GM12878 (cell line): ENCODE results near the gene SAXO1. TPM values are rescaled to one million over a fixed set of nuclear protein-coding genes. Genes with fewer than 3 reads are reported as not detected.
A peak's percentile ranks its signal among the peaks of the same experiment; 100 is the strongest.

ENCODE experiments used
- ATAC-seq: fragments of 200-7000 bp; cut with Tn5 transposase; 3 replicates; pipeline ENCODE4 v1.9.1; 2020; ENCODE audit warnings: mild to moderate bottlenecking, moderate library complexity
- BruUV-seq: library from RNA; stranded (reverse); fragments of 400-500 nt; replicated peaks from 2 replicates; lab custom pipeline; 2021; lab: Mats Ljungman, UMichigan
- CTCF ChIA-PET: fragments of 300-600 bp; sonication (Branson Sonifier 250); formaldehyde crosslinking; extraction: SDS; loops from one replicate; lab custom pipeline; 2021; ENCODE audit warnings: inconsistent platforms; lab: Yijun Ruan, JAX
- POLR2A ChIA-PET: fragments of 350-600 bp; formaldehyde crosslinking; extraction: SDS; loops from one replicate; lab custom pipeline; 2021; ENCODE audit warnings: inconsistent platforms; lab: Charles Lee
- RAD21 ChIA-PET: fragments of 300-600 bp; sonication (Branson Sonifier 250); formaldehyde crosslinking; loops from one replicate; lab custom pipeline; 2023; ENCODE audit warnings: antibody characterized with exemption; ENCODE audit not compliant: unreplicated experiment; lab: Charles Lee
- SMC1A ChIA-PET: fragments of 300-600 bp; sonication (Branson Sonifier 250); formaldehyde crosslinking; loops from one replicate; lab custom pipeline; 2023; ENCODE audit not compliant: unreplicated experiment, uncharacterized antibody; lab: Charles Lee
- DNase-seq: peaks from one replicate; pipeline ENCODE4 v3.0.0-alpha.2; 2011; ENCODE audit warnings: low read depth, low spot score
- FAIRE-seq: peaks from 3 replicates; lab custom pipeline; 2011; peaks lifted over from hg19 to GRCh38; lab: Jason Lieb, UNC
- H2AFZ ChIP-seq: 2 replicates; pipeline ENCODE4 v1.6.0; 2011; ENCODE audit warnings: low read depth, low read length, control low read depth; ENCODE audit not compliant: control insufficient read depth
- H3K27ac ChIP-seq: 2 replicates; pipeline ENCODE4 v1.5.1; 2011; ENCODE audit warnings: control low read depth; ENCODE audit not compliant: control insufficient read depth, insufficient read depth
- H3K27me3 ChIP-seq, 2 experiments: replicated peaks in 1 of 2; 2 replicates each; pipeline versions ENCODE4 v1.6.0 to v1.6.1; 2011; ENCODE audit warnings: low read length in 1 of 2; ENCODE audit not compliant: control insufficient read depth in 2 of 2, insufficient read depth in 2 of 2
- H3K36me3 ChIP-seq, 2 experiments: 2 replicates each; pipeline ENCODE4 v1.5.1; 2011; ENCODE audit warnings: low read length in 1 of 2; ENCODE audit not compliant: control insufficient read depth in 2 of 2, insufficient read depth in 2 of 2
- H3K4me1 ChIP-seq: 2 replicates; pipeline ENCODE4 v1.6.1; 2011; ENCODE audit warnings: mild to moderate bottlenecking, low read length, moderate library complexity, mixed read lengths; ENCODE audit not compliant: control insufficient read depth, insufficient read depth
- H3K4me2 ChIP-seq: 2 replicates; pipeline ENCODE4 v1.6.0; 2011; ENCODE audit warnings: control low read depth; ENCODE audit not compliant: control insufficient read depth, insufficient read depth
- H3K4me3 ChIP-seq: fragments of 200-600 bp; sonication (generic); 2 replicates; pipeline ENCODE4 v1.5.1; 2016
- H3K79me2 ChIP-seq: 2 replicates; pipeline ENCODE4 v1.6.0; 2011; ENCODE audit warnings: low read length; ENCODE audit not compliant: control insufficient read depth, insufficient read depth
- H3K9ac ChIP-seq: 2 replicates; pipeline ENCODE4 v1.8.0; 2011; ENCODE audit warnings: low read length, control low read depth, mixed read lengths; ENCODE audit not compliant: control insufficient read depth, insufficient read depth
- H3K9me3 ChIP-seq: replicated peaks from 3 replicates; pipeline ENCODE4 v1.5.1; 2011; ENCODE audit warnings: mild to moderate bottlenecking, low read length; ENCODE audit not compliant: control insufficient read depth, insufficient read depth
- H4K20me1 ChIP-seq: 2 replicates; pipeline ENCODE4 v1.6.0; 2011; ENCODE audit not compliant: control insufficient read depth, insufficient read depth
- BHLHE40 ChIP-seq, 2 experiments: fragments of 450-650 bp in 1 of 2; IDR thresholded peaks; 2 replicates each; pipeline ENCODE4 v1.6.1; 2011 to 2017; ENCODE audit warnings: low read depth in 2 of 2, borderline replicate concordance in 1 of 2, improper control_type of control experiment in 1 of 2, low read length in 1 of 2, mild to moderate bottlenecking in 1 of 2
- CBX5 ChIP-seq: sonication (generic); IDR thresholded peaks from 2 replicates; pipeline ENCODE4 v1.6.1; 2016; ENCODE audit warnings: low read depth, moderate library complexity, mild to moderate bottlenecking, inconsistent platforms
- NBN ChIP-seq: fragments of 450-650 bp; IDR thresholded peaks from 2 replicates; pipeline ENCODE4 v1.6.1; 2016
- PAX5 ChIP-seq: IDR thresholded peaks from 2 replicates; pipeline ENCODE4 v1.6.1; 2011; ENCODE audit warnings: low read depth, low read length, borderline replicate concordance
- PAX8 ChIP-seq: fragments of 450-650 bp; IDR thresholded peaks from 2 replicates; pipeline ENCODE4 v1.6.1; 2017; ENCODE audit warnings: mild to moderate bottlenecking, moderate library complexity
- POLR2A ChIP-seq: IDR thresholded peaks from 2 replicates; pipeline ENCODE4 v1.6.1; 2011; ENCODE audit warnings: low read depth, mild to moderate bottlenecking, low read length
- SMAD5 ChIP-seq: IDR thresholded peaks from 2 replicates; pipeline ENCODE4 v1.6.1; 2016; ENCODE audit warnings: antibody characterized with exemption, low read depth
- SMARCA5 ChIP-seq: fragments of 450-650 bp; IDR thresholded peaks from 2 replicates; pipeline ENCODE4 v1.6.1; 2017; ENCODE audit warnings: mild to moderate bottlenecking
- ZBTB33 ChIP-seq: fragments of 450-650 bp; IDR thresholded peaks from 2 replicates; pipeline ENCODE4 v1.6.1; 2017; ENCODE audit warnings: mild to moderate bottlenecking
- ZNF622 ChIP-seq: fragments of 450-650 bp; IDR thresholded peaks from 2 replicates; pipeline ENCODE4 v1.6.1; 2017; ENCODE audit warnings: mild to moderate bottlenecking, inconsistent platforms
- ZZZ3 ChIP-seq: IDR thresholded peaks from 2 replicates; pipeline ENCODE4 v1.6.1; 2011; ENCODE audit warnings: low read depth; ENCODE audit not compliant: control insufficient read depth, insufficient read length
- WGBS: methylation state at CpG from one replicate; pipeline ENCODE4 v1.1.6; 2016; ENCODE audit warnings: low lambda C conversion rate; ENCODE audit not compliant: insufficient replicate concordance, insufficient coverage; ENCODE audit errors: missing lambda C conversion rate; 5-methylcytosine and 5-hydroxymethylcytosine counted together
- in situ Hi-C: fragments of 300-500 bp; cut with MboI; formaldehyde crosslinking; loops from 9 replicates; pipeline ENCODE4 v1.14.3; 2018; ENCODE audit warnings: mixed read lengths
- intact Hi-C: fragments of 100-400 bp; cut with micrococcal nuclease; formaldehyde crosslinking; loops from one replicate; pipeline ENCODE4 v1.14.2; 2022; ENCODE audit not compliant: unreplicated experiment
- polyA plus RNA-seq, 11 experiments: library from polyadenylated mRNA; depleted of rRNA in 4 of 11; unstranded in 6 of 11; stranded (reverse) in 5 of 11; fragments of >200 nt; fragmentation: Nextera tagmentation in 4 of 11; fragmentation: Illumina TruSeq in 1 of 11; extraction: Ambion mirVana in 4 of 11; extraction: Trizol in 1 of 11; gene quantifications; 1 replicate in 1 of 11; 2 replicates in 10 of 11; pipeline versions ENCODE4 v1.2.1 to v1.2.3, GENCODE V29; 2011 to 2016; ENCODE audit warnings: inconsistent platforms in 2 of 11, missing spikeins in 2 of 11, low read depth in 1 of 11
- total RNA-seq, 4 experiments: library from RNA; depleted of rRNA in 3 of 4; stranded (reverse); fragments of >200 nt in 3 of 4; fragmentation: Illumina TruSeq in 1 of 4; extraction: Trizol in 1 of 4; gene quantifications; 2 replicates each; pipeline versions ENCODE4 v1.2.1 to v1.2.3, GENCODE V29; 2013 to 2021
- TF ChIP-seq, protein P1 (sequence below): IDR thresholded peaks from 2 replicates; pipeline ENCODE4 v1.6.1; 2011; ENCODE audit warnings: mild to moderate bottlenecking, low read depth, low read length, moderate library complexity; ENCODE audit not compliant: insufficient replicate concordance

The SAXO1 gene
- total and polyA plus RNA-seq, 10 of the 15 experiments (the other 5 are each of a cell fraction or from before 2014, with no cell fraction given), result under 0.01 to 0.01 TPM; not detected in 8

DNA sequence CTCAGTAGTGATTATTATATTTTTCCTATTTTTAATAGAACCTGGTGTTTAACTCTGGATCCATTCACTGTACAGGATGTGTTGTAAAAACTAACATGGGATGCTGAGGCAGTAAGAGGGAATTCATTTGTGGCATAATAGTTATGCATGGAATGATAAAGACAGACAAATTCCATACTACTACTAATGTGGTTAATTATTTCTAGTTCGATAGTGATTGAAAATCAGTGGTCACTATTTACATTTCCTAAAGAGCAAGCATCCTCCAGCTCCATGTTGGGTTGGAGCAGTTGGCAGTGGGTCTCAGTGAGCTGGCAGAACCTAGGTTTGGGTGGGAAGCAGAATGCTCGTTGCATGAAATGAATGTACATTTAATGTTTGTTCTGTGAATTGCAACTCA lies 122.6 kb downstream of the SAXO1 start (continued):
- TF ChIP-seq ZBTB33 (no peak), ZNF622 (no peak), PAX8 (no peak)

DNA sequence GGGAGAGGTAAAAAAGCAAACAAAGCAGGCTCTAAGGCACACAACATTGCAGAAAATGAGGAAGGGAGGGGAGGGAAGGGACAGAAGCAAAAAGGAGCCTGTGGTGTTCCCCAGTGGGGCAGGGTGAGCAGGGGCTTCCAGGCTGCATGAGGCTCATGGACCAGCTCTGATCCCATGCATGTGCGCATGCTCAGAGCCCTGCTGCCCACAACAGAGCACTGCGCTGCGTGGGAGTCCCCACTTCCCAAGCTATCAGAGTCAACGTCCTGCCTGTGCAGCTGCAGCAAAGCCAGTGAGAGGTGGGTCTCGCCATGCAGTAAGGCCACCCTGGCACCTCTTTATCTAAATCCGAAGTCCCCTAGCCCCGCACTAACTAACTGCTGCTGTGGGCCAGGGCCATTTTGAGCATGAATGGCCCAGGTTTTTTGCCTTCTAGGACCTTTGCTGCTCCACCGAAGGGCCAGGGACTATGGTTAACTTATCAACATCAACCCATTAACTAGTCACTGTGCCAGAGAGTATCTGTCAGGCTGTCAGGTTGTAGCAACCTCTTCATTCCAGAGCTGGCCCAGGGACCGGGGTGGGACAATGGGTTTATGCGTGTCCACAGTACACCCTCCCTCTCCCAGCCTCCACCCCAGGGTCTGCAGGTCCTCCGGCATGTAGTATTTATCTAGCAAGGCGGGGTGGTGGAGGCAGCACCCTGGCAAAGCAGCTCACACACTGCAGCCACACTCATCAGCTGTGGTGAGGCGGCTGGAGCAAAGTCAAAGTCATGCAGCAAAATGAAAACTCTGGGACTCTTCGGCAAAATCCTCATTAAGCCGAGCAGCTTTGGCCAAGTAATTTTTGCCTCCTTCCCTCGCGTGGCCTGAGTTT lies 123.6 kb downstream of the SAXO1 start:
- no peak for DNase-seq
- no peak for FAIRE-seq
- peak; percentile 48; the same call in 1 of the 3 replicates for ATAC-seq
- no peak overlapping the region for H3K27ac ChIP-seq
- no peak for TF ChIP-seq ZZZ3
- TF ChIP-seq, protein P1, sequence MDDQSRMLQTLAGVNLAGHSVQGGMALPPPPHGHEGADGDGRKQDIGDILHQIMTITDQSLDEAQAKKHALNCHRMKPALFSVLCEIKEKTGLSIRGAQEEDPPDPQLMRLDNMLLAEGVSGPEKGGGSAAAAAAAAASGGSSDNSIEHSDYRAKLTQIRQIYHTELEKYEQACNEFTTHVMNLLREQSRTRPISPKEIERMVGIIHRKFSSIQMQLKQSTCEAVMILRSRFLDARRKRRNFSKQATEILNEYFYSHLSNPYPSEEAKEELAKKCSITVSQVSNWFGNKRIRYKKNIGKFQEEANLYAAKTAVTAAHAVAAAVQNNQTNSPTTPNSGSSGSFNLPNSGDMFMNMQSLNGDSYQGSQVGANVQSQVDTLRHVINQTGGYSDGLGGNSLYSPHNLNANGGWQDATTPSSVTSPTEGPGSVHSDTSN, result no peak
- no peak for TF ChIP-seq SMAD5
- no peak for TF ChIP-seq ZBTB33
- TF ChIP-seq SMARCA5, result no peak
- no peak for TF ChIP-seq NBN
- no peak; the same call in 1 of the 2 replicates for TF ChIP-seq POLR2A
- no peak for TF ChIP-seq BHLHE40 (IDR thresholded peaks at IDR 0.05; ENCODE audit: borderline replicate concordance in 1 of 2, low read depth in 2 of 2, low read length in 1 of 2)
- no peak for TF ChIP-seq PAX5
- TF ChIP-seq CBX5, result no peak
- TF ChIP-seq, all 136 proteins: peak for 0
- in situ Hi-C loops, result no loop called here
- Histone ChIP-seq H3K9me3 (no peaks in the 10 kb centered on the region; the same call in 1 of the 3 replicates), H4K20me1 (no peaks in the 10 kb centered on the region), H3K27me3 (no peaks in the 10 kb centered on the region; a peak in 3 of 4 replicates), H3K79me2 (no peaks in the 10 kb centered on the region), H3K4me1 (no peaks in the 10 kb centered on the region; the same call in 1 of the 2 replicates), H2AFZ (no peak overlapping the region), H3K36me3 (no peaks in the 10 kb centered on the region), H3K9ac (no peak overlapping the region), H3K4me2 (no peak overlapping the region), H3K4me3 (no peak overlapping the region)
- ChIA-PET CTCF (no interaction called here), POLR2A (no interaction called here), SMC1A (no interaction called here), RAD21 (no interaction called here)
- BruUV-seq, result no TSS peak
- 49% methylated on average over 17 of the region's 17 CpGs for WGBS
- intact Hi-C loops, result no loop called here
